GM12892 (cell line): ENCODE results near the gene ZCCHC12.
"Not testable (repeated sequence)": the region's sequence is repeated elsewhere in the genome, so short reads cannot be mapped to it uniquely, and the experiment has no call there.

Source experiments
- POLR2A ChIP-seq: IDR thresholded peaks from 2 replicates; pipeline ENCODE4 v1.6.1; 2011; ENCODE audit warnings: low read depth, low read length, control low read depth
- POLR2AphosphoS5 ChIP-seq: IDR thresholded peaks from 2 replicates; pipeline ENCODE4 v1.6.1; 2011; ENCODE audit warnings: low read depth, low read length, control low read depth

DNA sequence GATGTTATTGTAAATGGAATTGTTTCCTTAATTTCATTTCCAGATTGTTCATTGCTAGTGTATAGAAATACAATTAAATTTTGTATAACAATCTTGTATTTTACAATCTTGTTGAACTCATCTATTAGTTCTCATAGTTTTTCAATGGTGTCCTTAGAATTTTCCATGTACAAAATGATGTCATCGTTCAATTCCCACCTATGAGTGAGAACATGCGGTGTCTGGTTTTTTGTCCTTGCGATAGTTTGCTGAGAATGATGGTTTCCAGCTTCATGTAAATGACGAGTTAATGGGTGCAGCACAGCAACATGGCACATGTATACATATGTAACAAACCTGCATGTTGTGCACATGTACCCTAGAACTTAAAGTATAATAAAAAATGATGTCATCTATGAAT, 6.4 kb upstream of the ZCCHC12 start:
- TF ChIP-seq POLR2A, POLR2AphosphoS5: not testable (repeated sequence)
